ENCODE results near the gene TMEM120B.

GRCh38 chr12:121778567-121779421 is 66.2 kb downstream of the TMEM120B start:
- no peak for TF ChIP-seq CTCF (IDR thresholded peaks at IDR 0.05; ENCODE audit: borderline replicate concordance, extremely low read depth, low read length, poor library complexity, severe bottlenecking)
- TF ChIP-seq EZH2 (IDR thresholded peaks at IDR 0.05; ENCODE audit: borderline replicate concordance, low read depth, low read length, severe bottlenecking) = no peak

All from DND-41 (cell line).